B cell (primary cell): ENCODE data around the gene APPBP2. TPM values are rescaled to one million over a fixed set of nuclear protein-coding genes. Genes with fewer than 3 reads are reported as not detected.

Experiments used
- ATAC-seq: fragments of 200-7000 bp; cut with Tn5 transposase; one replicate; pipeline ENCODE4 v1.10.0; 2021; ENCODE audit warnings: low read depth, mild to moderate bottlenecking, moderate number of reproducible peaks, moderate library complexity
- CTCF ChIA-PET: fragments of 350-600 bp; sonication (Branson Sonifier 250); formaldehyde crosslinking; loops from one replicate; lab custom pipeline; 2021; ENCODE audit warnings: antibody characterized with exemption, inconsistent platforms; lab: Charles Lee
- POLR2A ChIA-PET: fragments of 350-600 bp; sonication (Branson Sonifier 250); formaldehyde crosslinking; loops from one replicate; lab custom pipeline; 2021; ENCODE audit warnings: antibody characterized with exemption; lab: Charles Lee
- DNase-seq: peaks from one replicate; pipeline ENCODE4 v3.0.0; 2013
- H2AFZ ChIP-seq: 2 replicates; pipeline ENCODE4 v1.6.1; 2012; ENCODE audit warnings: mild to moderate bottlenecking, low read depth, low read length; ENCODE audit not compliant: insufficient read depth, poor library complexity, severe bottlenecking
- H3K27ac ChIP-seq, 2 donors: 1 replicate in 1 of 2; 2 replicates in 1 of 2; pipeline ENCODE4 v1.5.1; 2012 to 2013; ENCODE audit warnings: low read length in 2 of 2, mild to moderate bottlenecking in 2 of 2, moderate library complexity in 1 of 2
- H3K27me3 ChIP-seq, 4 experiments: fragments of 200-600 bp in 1 of 4; sonication (generic) in 1 of 4; replicated peaks in 1 of 4; 1 replicate in 2 of 4; 2 replicates in 2 of 4; pipeline versions ENCODE4 v1.6.1 to v1.7.0; 2013 to 2016; ENCODE audit warnings: low read length in 3 of 4, mild to moderate bottlenecking in 2 of 4, mixed read lengths in 1 of 4, moderate library complexity in 1 of 4; ENCODE audit not compliant: insufficient read depth in 4 of 4, control insufficient read depth in 3 of 4; ENCODE audit errors: control extremely low read depth in 1 of 4
- H3K36me3 ChIP-seq, 2 experiments: replicated peaks in 1 of 2; 1 replicate in 1 of 2; 2 replicates in 1 of 2; pipeline versions ENCODE4 v1.6.1 to v1.7.1; 2013; ENCODE audit warnings: low read length in 1 of 2; ENCODE audit not compliant: insufficient read depth in 2 of 2, control insufficient read depth in 1 of 2; ENCODE audit errors: control extremely low read depth in 1 of 2, extremely low read depth in 1 of 2
- H3K4me1 ChIP-seq, 2 donors: fragments of 200-600 bp in 1 of 2; sonication (generic) in 1 of 2; 1 replicate in 1 of 2; 2 replicates in 1 of 2; pipeline versions ENCODE4 v1.5.1 to v1.6.1; 2013 to 2017; ENCODE audit warnings: low read length in 2 of 2; ENCODE audit not compliant: control insufficient read depth in 2 of 2, insufficient read depth in 2 of 2
- H3K4me2 ChIP-seq: replicated peaks from 2 replicates; pipeline ENCODE3; 2012; ENCODE audit warnings: mild to moderate bottlenecking, low read depth, low read length; ENCODE audit not compliant: poor library complexity, severe bottlenecking
- H3K4me3 ChIP-seq, 5 experiments: fragments of 200-600 bp in 1 of 5; sonication (generic) in 1 of 5; 1 replicate in 3 of 5; 2 replicates in 2 of 5; pipeline versions ENCODE4 v1.5.1 to v1.7.0; 2011 to 2016; ENCODE audit warnings: low read length in 4 of 5, mild to moderate bottlenecking in 4 of 5, low read depth in 2 of 5, control low read depth in 1 of 5, moderate library complexity in 1 of 5; ENCODE audit not compliant: insufficient read depth in 1 of 5; ENCODE audit errors: control extremely low read depth in 1 of 5, extremely low read depth in 1 of 5
- H3K79me2 ChIP-seq: fragments of 200-600 bp; sonication (generic); one replicate; pipeline ENCODE4 v1.6.0; 2016; ENCODE audit warnings: low read length; ENCODE audit not compliant: control insufficient read depth, insufficient read depth
- H3K9ac ChIP-seq: fragments of 200-600 bp; sonication (generic); 2 replicates; pipeline ENCODE4 v1.6.1; 2017; ENCODE audit warnings: mild to moderate bottlenecking, low read length, moderate library complexity
- H3K9me3 ChIP-seq, 3 donors: one replicate each; pipeline versions ENCODE4 v1.6.1 to v1.7.1; 2013; ENCODE audit warnings: low read length in 2 of 3; ENCODE audit not compliant: control insufficient read depth in 2 of 3, insufficient read depth in 1 of 3; ENCODE audit errors: control extremely low read depth in 1 of 3
- H4K20me1 ChIP-seq: 2 replicates; pipeline ENCODE4 v1.6.0; 2012; ENCODE audit warnings: mild to moderate bottlenecking, low read length; ENCODE audit not compliant: insufficient read depth, control insufficient read depth, poor library complexity, severe bottlenecking
- H3K27ac Mint-ChIP-seq: one replicate; pipeline ENCODE4 v1.8.0; 2021; ENCODE audit warnings: mixed read lengths
- H3K27me3 Mint-ChIP-seq: one replicate; pipeline ENCODE4 v1.8.0; 2021; ENCODE audit warnings: mixed read lengths
- H3K4me1 Mint-ChIP-seq: one replicate; pipeline ENCODE4 v1.8.0; 2021; ENCODE audit warnings: mixed read lengths
- H3K4me3 Mint-ChIP-seq: one replicate; pipeline ENCODE4 v1.8.0; 2021; ENCODE audit warnings: mixed read lengths
- H3K9me3 Mint-ChIP-seq: one replicate; pipeline ENCODE4 v1.8.0; 2022; ENCODE audit warnings: mixed read lengths; ENCODE audit not compliant: insufficient read depth
- EZH2 ChIP-seq: IDR thresholded peaks from 2 replicates; pipeline ENCODE4 v1.6.1; 2012; ENCODE audit warnings: borderline replicate concordance, low read depth, mild to moderate bottlenecking, moderate library complexity, low read length; ENCODE audit not compliant: insufficient read depth, poor library complexity, severe bottlenecking
- WGBS: methylation state at CpG from one replicate; pipeline ENCODE4 v1.1.5; 2013; ENCODE audit warnings: missing lambda C conversion rate; ENCODE audit not compliant: insufficient coverage; 5-methylcytosine and 5-hydroxymethylcytosine counted together
- intact Hi-C: fragments of 100-400 bp; cut with micrococcal nuclease; formaldehyde crosslinking; loops from one replicate; pipeline ENCODE4 v1.10.0; 2022
- polyA plus RNA-seq: library from polyadenylated mRNA; depleted of rRNA; stranded (reverse); fragments of >200 nt; gene quantifications from 2 replicates; pipeline ENCODE4 v1.2.3, GENCODE V29; 2012
- total RNA-seq, 2 donors: library from RNA; stranded (reverse); fragments of 120-200 nt in 1 of 2; gene quantifications; 1 replicate in 1 of 2; 2 replicates in 1 of 2; pipeline versions ENCODE4 v1.2.3 to v1.2.4, GENCODE V29; 2013 to 2022
- TF ChIP-seq, protein P1 (sequence below): fragments of 200-600 bp; IDR thresholded peaks from one replicate; pipeline ENCODE4 v1.8.0; 2022; ENCODE audit warnings: antibody characterized with exemption, mild to moderate bottlenecking

APPBP2 gene
- total and polyA plus RNA-seq, 2 donors (not counting 1 experiment from before 2014, with no cell fraction given), result 6.3 to 38.8 TPM

DNA sequence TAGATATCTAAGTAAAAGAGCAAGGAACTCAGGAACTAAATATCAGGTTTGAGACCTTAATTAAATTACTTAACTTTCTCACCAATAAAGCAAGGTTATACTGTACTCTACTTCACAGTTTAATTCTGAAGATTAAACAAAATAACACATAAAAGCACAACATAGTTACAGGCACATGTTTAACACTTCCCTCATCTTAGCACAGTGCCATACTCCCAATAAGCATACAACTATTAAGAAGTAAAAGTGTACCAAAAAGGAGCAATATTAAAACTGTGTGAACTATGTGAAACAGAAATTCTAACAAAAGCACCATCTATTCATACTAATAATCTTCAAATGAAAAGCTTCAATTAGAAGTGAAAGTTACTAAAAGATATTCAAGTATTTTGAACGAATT is 2.2 kb downstream of the APPBP2 start:
- Mint-ChIP-seq H3K4me1 (peaks cover 47% of the 10 kb centered on the region), H3K9me3 (no peaks in the 10 kb centered on the region), H3K27ac (no peak overlapping the region), H3K4me3 (peak overlapping the region; percentile 100), H3K27me3 (no peaks in the 10 kb centered on the region)
- Histone ChIP-seq H3K36me3 (peaks cover 0 to 4% of the 10 kb centered on the region in 2 experiments), H3K79me2 (peaks cover 91% of the 10 kb centered on the region), H3K9me3 (no peaks in the 10 kb centered on the region), H3K27ac (no peak overlapping the region), H3K27me3 (no peaks in the 10 kb centered on the region), H3K9ac (no peak overlapping the region), H4K20me1 (peaks cover 7% of the 10 kb centered on the region), H3K4me2 (peak overlapping the region; percentile 82), H2AFZ (no peak overlapping the region), H3K4me3 (no peak overlapping the region), H3K4me1 (peaks cover 17 to 21% of the 10 kb centered on the region in 2 donors)
- CTCF ChIA-PET, result interaction anchor here (0.5 kb wide), 1 partner anchor 117 kb away, joined by 3 read pairs; no protein-coding TSS in a partner anchor
- ATAC-seq (no peak), DNase-seq (no peak)
- POLR2A ChIA-PET, result no interaction called here
- no CpG with 5 or more reads among the region's 1 CpG for WGBS
- TF ChIP-seq, protein P1, sequence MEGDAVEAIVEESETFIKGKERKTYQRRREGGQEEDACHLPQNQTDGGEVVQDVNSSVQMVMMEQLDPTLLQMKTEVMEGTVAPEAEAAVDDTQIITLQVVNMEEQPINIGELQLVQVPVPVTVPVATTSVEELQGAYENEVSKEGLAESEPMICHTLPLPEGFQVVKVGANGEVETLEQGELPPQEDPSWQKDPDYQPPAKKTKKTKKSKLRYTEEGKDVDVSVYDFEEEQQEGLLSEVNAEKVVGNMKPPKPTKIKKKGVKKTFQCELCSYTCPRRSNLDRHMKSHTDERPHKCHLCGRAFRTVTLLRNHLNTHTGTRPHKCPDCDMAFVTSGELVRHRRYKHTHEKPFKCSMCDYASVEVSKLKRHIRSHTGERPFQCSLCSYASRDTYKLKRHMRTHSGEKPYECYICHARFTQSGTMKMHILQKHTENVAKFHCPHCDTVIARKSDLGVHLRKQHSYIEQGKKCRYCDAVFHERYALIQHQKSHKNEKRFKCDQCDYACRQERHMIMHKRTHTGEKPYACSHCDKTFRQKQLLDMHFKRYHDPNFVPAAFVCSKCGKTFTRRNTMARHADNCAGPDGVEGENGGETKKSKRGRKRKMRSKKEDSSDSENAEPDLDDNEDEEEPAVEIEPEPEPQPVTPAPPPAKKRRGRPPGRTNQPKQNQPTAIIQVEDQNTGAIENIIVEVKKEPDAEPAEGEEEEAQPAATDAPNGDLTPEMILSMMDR, result no peak
- TF ChIP-seq EZH2, result no peak
- intact Hi-C loops, result loop anchor here (2.0 kb wide), 1 partner anchor 45 kb away; no protein-coding TSS in a partner anchor

DNA sequence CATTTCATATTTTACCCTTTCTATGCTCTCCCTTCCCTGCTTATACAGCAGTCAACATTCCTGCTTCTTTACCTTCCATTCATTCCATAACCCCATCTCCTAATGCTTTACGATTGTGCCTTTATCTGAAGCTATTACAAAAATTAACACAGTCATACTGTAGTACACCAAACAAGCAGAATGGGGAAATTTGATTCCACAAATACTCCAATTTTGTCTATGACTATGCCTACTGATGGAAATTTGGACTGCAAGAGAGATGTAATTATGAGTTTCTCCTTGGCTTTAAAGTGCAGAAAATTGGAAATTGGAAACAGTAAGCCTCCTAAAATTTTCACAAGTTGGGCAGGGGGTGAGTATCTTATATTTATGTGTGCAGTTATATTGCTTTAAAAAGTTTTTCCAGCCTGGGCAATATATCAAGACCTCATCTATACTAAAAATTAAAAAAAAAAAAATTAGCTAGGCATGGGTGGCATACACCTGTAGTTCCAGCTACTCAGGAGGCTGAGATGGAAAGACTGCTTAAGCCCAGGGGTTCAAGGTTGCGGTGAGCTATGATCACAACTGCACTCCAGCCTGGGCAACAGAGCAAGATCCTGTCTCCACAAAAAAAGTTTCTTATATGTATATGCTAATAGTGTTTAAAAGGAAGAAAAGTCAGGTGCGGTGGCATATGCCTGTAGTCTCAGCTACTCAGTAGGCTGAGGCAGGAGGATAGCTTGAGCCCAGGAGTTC is 3.0 kb downstream of the APPBP2 start:
- ATAC-seq (no peak), DNase-seq (no peak)
- Histone ChIP-seq H2AFZ (no peak overlapping the region), H3K9ac (no peak overlapping the region), H3K4me3 (no peak overlapping the region), H3K9me3 (no peaks in the 10 kb centered on the region), H3K27me3 (no peaks in the 10 kb centered on the region), H4K20me1 (peaks cover 7% of the 10 kb centered on the region), H3K79me2 (peaks cover 95% of the 10 kb centered on the region), H3K4me1 (peaks cover 17 to 21% of the 10 kb centered on the region in 2 donors), H3K27ac (no peak overlapping the region), H3K36me3 (peaks cover 0 to 8% of the 10 kb centered on the region in 2 experiments), H3K4me2 (no peak overlapping the region)
- no peaks in the 10 kb centered on the region for H3K9me3 Mint-ChIP-seq
- H3K4me3 Mint-ChIP-seq, result no peak overlapping the region
- peaks cover 47% of the 10 kb centered on the region for H3K4me1 Mint-ChIP-seq
- TF ChIP-seq, protein P1, result no peak
- TF ChIP-seq EZH2, result no peak
- H3K27ac Mint-ChIP-seq, result no peak overlapping the region
- H3K27me3 Mint-ChIP-seq, result no peaks in the 10 kb centered on the region
- POLR2A ChIA-PET, result no interaction called here
- CTCF ChIA-PET, result no interaction called here
- intact Hi-C loops, result no loop called here
- WGBS, result 100% methylated on average over 2 of the region's 3 CpGs
